ENCODE results near the gene MMADHC.

MMADHC gene

GRCh38 chr2:149556452-149556851 lies 31.1 kb downstream of the MMADHC start:
- no peak for DNase-seq (ENCODE audit: low read depth)

GRCh38 chr2:149552830-149553229 lies 34.7 kb downstream of the MMADHC start:
- DNase-seq (ENCODE audit: low read depth): no peak

- no peak for DNase-seq (ENCODE audit: low read depth)
Observed at GRCh38 chr2:149552226-149552625, 35.3 kb downstream of the MMADHC start.

GRCh38 chr2:149544692-149545091 lies 42.9 kb downstream of the MMADHC start:
- no peak for DNase-seq (ENCODE audit: low read depth)

GRCh38 chr2:149543845-149544244 lies 43.7 kb downstream of the MMADHC start:
- no peak for DNase-seq (ENCODE audit: low read depth)

- no peak for DNase-seq (ENCODE audit: low read depth)
Observed at GRCh38 chr2:149540138-149540537, 47.4 kb downstream of the MMADHC start.

- DNase-seq (ENCODE audit: low read depth): no peak
Observed at GRCh38 chr2:149538138-149538833, 49.3 kb downstream of the MMADHC start.

GRCh38 chr2:149537092-149537726 lies 50.4 kb downstream of the MMADHC start:
- DNase-seq (ENCODE audit: low read depth): no peak

- no peak for DNase-seq (ENCODE audit: low read depth)
Observed at GRCh38 chr2:149536649-149537048, 50.9 kb downstream of the MMADHC start.

- DNase-seq (ENCODE audit: low read depth): no peak
Observed at GRCh38 chr2:149534674-149535073, 52.9 kb downstream of the MMADHC start.

GRCh38 chr2:149528983-149529382 lies 58.6 kb downstream of the MMADHC start:
- no peak for DNase-seq (ENCODE audit: low read depth)

GRCh38 chr2:149527998-149528755 lies 59.4 kb downstream of the MMADHC start:
- no peak for DNase-seq (ENCODE audit: low read depth)

GRCh38 chr2:149526689-149527088 lies 60.9 kb downstream of the MMADHC start:
- no peak for DNase-seq (ENCODE audit: low read depth)

- no peak for DNase-seq (ENCODE audit: low read depth)
Observed at GRCh38 chr2:149525323-149525722, 62.3 kb downstream of the MMADHC start.
